ENCODE results near the gene ATP6V1E1. TPM values are rescaled to one million over a fixed set of nuclear protein-coding genes. Genes with fewer than 3 reads are reported as not detected.

ATP6V1E1 gene
- total RNA-seq, 1 donor from 2014 or later, result 102 TPM

- intact Hi-C loops (cut with DNase I), result no loop called here
- peak; percentile 93 for ATAC-seq
- no peak for DNase-seq (ENCODE audit: low spot score)
Observed at GRCh38 chr22:17562906-17563870, 65.4 kb downstream of the ATP6V1E1 start, which contains the start of gene SLC25A18. Gene SLC25A18, plus strand, starts transcription at chr22:17563498. Its CDS starts 16,447 bp downstream, at chr22:17579945.

GRCh38 chr22:17559188-17559587 lies 69.4 kb downstream of the ATP6V1E1 start:
- ATAC-seq (no peak), DNase-seq (ENCODE audit: low spot score) (peak; percentile 30)
- intact Hi-C loops (cut with DNase I), result no loop called here

GRCh38 chr22:17554814-17555213 lies 73.7 kb downstream of the ATP6V1E1 start:
- DNase-seq (ENCODE audit: low spot score) (no peak), ATAC-seq (no peak)
- intact Hi-C loops (cut with DNase I), result no loop called here

GRCh38 chr22:17552737-17553136 lies 75.8 kb downstream of the ATP6V1E1 start:
- DNase-seq (ENCODE audit: low spot score) (no peak), ATAC-seq (no peak)
- intact Hi-C loops (cut with DNase I), result no loop called here

GRCh38 chr22:17549655-17550054 lies 78.9 kb downstream of the ATP6V1E1 start:
- intact Hi-C loops (cut with DNase I), result no loop called here
- DNase-seq (ENCODE audit: low spot score), result no peak
- no peak for ATAC-seq

- ATAC-seq, result no peak
- no peak for DNase-seq (ENCODE audit: low spot score)
- intact Hi-C loops (cut with DNase I), result no loop called here
Observed at GRCh38 chr22:17549183-17549582, 79.4 kb downstream of the ATP6V1E1 start.

- intact Hi-C loops (cut with DNase I), result no loop called here
- DNase-seq (ENCODE audit: low spot score), result no peak
- ATAC-seq, result no peak
Observed at GRCh38 chr22:17548756-17549035, 79.9 kb downstream of the ATP6V1E1 start.

- intact Hi-C loops (cut with DNase I), result no loop called here
- ATAC-seq, result no peak
- no peak for DNase-seq (ENCODE audit: low spot score)
Observed at GRCh38 chr22:17548010-17548755, 80.4 kb downstream of the ATP6V1E1 start.

GRCh38 chr22:17542452-17542851 lies 86.1 kb downstream of the ATP6V1E1 start:
- ATAC-seq (no peak), DNase-seq (ENCODE audit: low spot score) (no peak)
- intact Hi-C loops (cut with DNase I), result no loop called here

Other genes starting within 250 kb of the ATP6V1E1 start
- gene SLC25A18, start 65.3 kb downstream of the ATP6V1E1 start, total RNA-seq, result 0.53 TPM
- gene BCL2L13, start 10.0 kb upstream of the ATP6V1E1 start, total RNA-seq, result 39.9 TPM
- gene BID, start 145.7 kb upstream of the ATP6V1E1 start, total RNA-seq, result 10.6 TPM

Measured in sciatic nerve (tissue), 2 donors.